Pancreas (tissue), 10 donors: ENCODE measurements around the gene HAND2. TPM values are rescaled to one million over a fixed set of nuclear protein-coding genes. Genes with fewer than 3 reads are reported as not detected.

Experiments used
- ATAC-seq, 4 donors: fragments of 200-7000 bp; cut with Tn5 transposase; one replicate each; pipeline versions ENCODE4 v1.8.0 to v1.9.1; 2020; ENCODE audit warnings: mild to moderate bottlenecking in 4 of 4, moderate library complexity in 4 of 4
- DNase-seq, 6 donors: peaks; one replicate each; pipeline ENCODE4 v3.0.0-alpha.2; 2020
- FAIRE-seq: peaks from 2 replicates; lab custom pipeline; 2012; peaks lifted over from hg19 to GRCh38; lab: Jason Lieb, UNC
- H3K27ac ChIP-seq, 4 donors: fragments of 200-600 bp; sonication (generic); 1 replicate in 3 of 4; 2 replicates in 1 of 4; pipeline versions ENCODE4 v1.5.0 to v1.8.0; 2020
- H3K27me3 ChIP-seq, 4 donors: fragments of 200-600 bp; one replicate each; pipeline ENCODE4 v1.8.0; 2021
- H3K36me3 ChIP-seq, 3 donors: fragments of 200-600 bp; sonication (generic) in 1 of 3; one replicate each; pipeline versions ENCODE4 v1.5.0 to v1.8.0; 2020 to 2021
- H3K4me1 ChIP-seq, 3 donors: fragments of 200-600 bp; one replicate each; pipeline ENCODE4 v1.8.0; 2021
- H3K4me3 ChIP-seq, 4 donors: fragments of 200-600 bp; sonication (generic) in 2 of 4; one replicate each; pipeline versions ENCODE4 v1.5.0 to v1.8.0; 2020 to 2021
- H3K9me3 ChIP-seq, 4 donors: fragments of 200-600 bp; one replicate each; pipeline ENCODE4 v1.8.0; 2021
- WGBS, 2 donors: extraction: QIAGEN DNeasy Blood & Tissue Kit; methylation state at CpG; one replicate each; pipeline ENCODE4 v1.1.7; 2013; 5-methylcytosine and 5-hydroxymethylcytosine counted together
- intact Hi-C, 3 donors: fragments of 100-400 bp; cut with DNase I; formaldehyde crosslinking; loops; one replicate each; pipeline versions ENCODE4 v1.11.1 to v1.14.2; 2022
- polyA plus RNA-seq, 2 donors: library from polyadenylated mRNA; stranded (reverse); fragments of 200-250 nt; gene quantifications; one replicate each; pipeline ENCODE4 v1.2.3, GENCODE V29; 2013
- total RNA-seq, 6 donors: library from RNA; stranded (reverse); fragmentation: NEBNext Ultra II Directional in 4 of 6; extraction: Animal tissue kit (Norgen Biotek cat#: 25700) in 4 of 6; gene quantifications; one replicate each; pipeline versions ENCODE4 v1.2.1 to v1.2.4, GENCODE V29; 2021 to 2023
- TF ChIP-seq, protein P1 (sequence below), 4 donors: fragments of 200-600 bp; sonication (generic) in 3 of 4; IDR thresholded peaks; one replicate each; pipeline versions ENCODE4 v1.5.0 to v1.8.0; 2021; ENCODE audit warnings: antibody characterized with exemption in 4 of 4
- donor health status: healthy with polysubstance abuse.
- donor health status: DM: no; HTN: no; CAD: no; lungs with moderate emphysema.
- donor health status: DM: no; HTN: no; CAD: no.
- donor health status: control.
- donor health status: control.
- donor health status: Bipolar disorder and iron deficiency.
- donor health status: DM: yes; HTN: yes; CAD: no.
- donor health status: DM: no; HTN: no; CAD: no.
- donor health status: DM: no; HTN: no; CAD: no.
- donor health status: DM: yes; HTN: yes; CAD: no.

Gene HAND2
- total and polyA plus RNA-seq, 8 donors = 1.7 to 11.4 (median 3.5) TPM

- peak overlapping the region in 3 of 4 donors; percentile 14 to 46 (median 34) for H3K4me3 ChIP-seq
- no peaks in the 10 kb centered on the region for H3K36me3 ChIP-seq
- no peaks in the 10 kb centered on the region for H3K4me1 ChIP-seq
- no peak overlapping the region for H3K27ac ChIP-seq
- H3K27me3 ChIP-seq = no peaks in the 10 kb centered on the region
- ATAC-seq = peak; percentile 87 to 98 (median 95)
- TF ChIP-seq, protein P1, sequence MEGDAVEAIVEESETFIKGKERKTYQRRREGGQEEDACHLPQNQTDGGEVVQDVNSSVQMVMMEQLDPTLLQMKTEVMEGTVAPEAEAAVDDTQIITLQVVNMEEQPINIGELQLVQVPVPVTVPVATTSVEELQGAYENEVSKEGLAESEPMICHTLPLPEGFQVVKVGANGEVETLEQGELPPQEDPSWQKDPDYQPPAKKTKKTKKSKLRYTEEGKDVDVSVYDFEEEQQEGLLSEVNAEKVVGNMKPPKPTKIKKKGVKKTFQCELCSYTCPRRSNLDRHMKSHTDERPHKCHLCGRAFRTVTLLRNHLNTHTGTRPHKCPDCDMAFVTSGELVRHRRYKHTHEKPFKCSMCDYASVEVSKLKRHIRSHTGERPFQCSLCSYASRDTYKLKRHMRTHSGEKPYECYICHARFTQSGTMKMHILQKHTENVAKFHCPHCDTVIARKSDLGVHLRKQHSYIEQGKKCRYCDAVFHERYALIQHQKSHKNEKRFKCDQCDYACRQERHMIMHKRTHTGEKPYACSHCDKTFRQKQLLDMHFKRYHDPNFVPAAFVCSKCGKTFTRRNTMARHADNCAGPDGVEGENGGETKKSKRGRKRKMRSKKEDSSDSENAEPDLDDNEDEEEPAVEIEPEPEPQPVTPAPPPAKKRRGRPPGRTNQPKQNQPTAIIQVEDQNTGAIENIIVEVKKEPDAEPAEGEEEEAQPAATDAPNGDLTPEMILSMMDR (IDR thresholded peaks at IDR 0.05) = peak; percentile 52 to 70 (median 64)
- DNase-seq = peak in 5 of 6 donors; percentile 44 to 63 (median 56)
- intact Hi-C loops = loop anchor here in 2 of 3 donors (10.0 kb wide), 2 partner anchors 69 to 479 kb away; no protein-coding TSS in a partner anchor
- WGBS, 2 donors = 10 to 14% methylated on average over 40 of the region's 40 CpGs
- no peak for FAIRE-seq
- no peaks in the 10 kb centered on the region for H3K9me3 ChIP-seq
Measured at GRCh38 chr4:173494013-173494970, 35.7 kb downstream of the HAND2 start.

GRCh38 chr4:173493041-173493440 is 37.0 kb downstream of the HAND2 start:
- no peak for DNase-seq
- Histone ChIP-seq H3K4me3 (no peak overlapping the region), H3K27me3 (no peaks in the 10 kb centered on the region), H3K4me1 (no peaks in the 10 kb centered on the region), H3K9me3 (no peaks in the 10 kb centered on the region), H3K36me3 (no peaks in the 10 kb centered on the region), H3K27ac (no peak overlapping the region)
- TF ChIP-seq, protein P1 (IDR thresholded peaks at IDR 0.05) = no peak
- intact Hi-C loops = loop anchor here in 2 of 3 donors (10.0 kb wide), 2 partner anchors 68 to 478 kb away; no protein-coding TSS in a partner anchor
- no peak for ATAC-seq
- FAIRE-seq = no peak
- WGBS, 2 donors = 79 to 91% methylated on average over 4 of the region's 4 CpGs

GRCh38 chr4:173492315-173492714 is 37.7 kb downstream of the HAND2 start:
- FAIRE-seq (no peak), ATAC-seq (no peak), DNase-seq (no peak)
- no peaks in the 10 kb centered on the region for H3K36me3 ChIP-seq
- no peak overlapping the region for H3K27ac ChIP-seq
- H3K9me3 ChIP-seq = no peaks in the 10 kb centered on the region
- WGBS, 2 donors = 69 to 71% methylated on average over 4 of the region's 4 CpGs
- H3K4me3 ChIP-seq = no peak overlapping the region
- no peaks in the 10 kb centered on the region for H3K4me1 ChIP-seq
- intact Hi-C loops = loop anchor here in 2 of 3 donors (10.0 kb wide), 2 partner anchors 68 to 478 kb away; no protein-coding TSS in a partner anchor
- H3K27me3 ChIP-seq = no peaks in the 10 kb centered on the region
- TF ChIP-seq, protein P1 (IDR thresholded peaks at IDR 0.05) = no peak

- DNase-seq (no peak), FAIRE-seq (no peak), ATAC-seq (peak in 2 of 4 donors; percentile 28 to 57)
- peak overlapping the region in 1 of 4 donors; percentile 46 for H3K27ac ChIP-seq
- no peak overlapping the region for H3K4me3 ChIP-seq
- TF ChIP-seq, protein P1 (IDR thresholded peaks at IDR 0.05) = no peak
- no peaks in the 10 kb centered on the region for H3K27me3 ChIP-seq
- H3K36me3 ChIP-seq = no peaks in the 10 kb centered on the region
- no peaks in the 10 kb centered on the region for H3K4me1 ChIP-seq
- intact Hi-C loops = loop anchor here in 2 of 3 donors (10.0 kb wide), 2 partner anchors 66 to 476 kb away; no protein-coding TSS in a partner anchor
- 56 to 68% methylated on average over 4 of the region's 4 CpGs for WGBS, 2 donors
- no peaks in the 10 kb centered on the region for H3K9me3 ChIP-seq
Measured at GRCh38 chr4:173490817-173491528, 39.1 kb downstream of the HAND2 start.
